Activated naive CD4-positive, alpha-beta T cell treated with Interleukin-2 at 50 U/mL for 16 hours (primary cell): Measurements from ENCODE around the gene SLC25A26.
A peak's percentile ranks its signal among the peaks of the same experiment; 100 is the strongest.

Source experiments
- DNase-seq: peaks from one replicate; pipeline ENCODE4 v3.0.0-alpha.2; 2020

Gene SLC25A26

DNA sequence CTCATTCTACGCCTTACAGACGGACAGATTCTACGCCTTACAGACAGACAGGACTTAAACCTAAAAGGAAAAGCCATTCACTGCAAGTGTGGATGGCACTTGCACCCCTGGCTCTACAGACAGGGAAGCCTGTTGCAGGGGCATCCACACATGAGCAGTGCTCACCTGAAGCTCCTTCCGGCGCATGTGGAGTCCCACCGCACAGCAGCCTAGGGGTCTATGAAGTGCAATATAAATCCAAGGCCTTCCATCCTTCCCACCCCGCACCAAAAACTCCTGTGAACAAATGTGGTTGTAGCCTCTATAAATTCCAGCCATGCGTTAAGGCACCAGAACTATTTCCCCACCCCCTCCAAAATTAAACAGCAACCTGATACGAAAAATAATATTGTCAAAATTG lies 158.8 kb downstream of the SLC25A26 start:
- no peak for DNase-seq

GRCh38 chr3:66380200-66380932 lies 159.6 kb downstream of the SLC25A26 start:
- no peak for DNase-seq

GRCh38 chr3:66381626-66382025 lies 160.8 kb downstream of the SLC25A26 start:
- DNase-seq: no peak

DNA sequence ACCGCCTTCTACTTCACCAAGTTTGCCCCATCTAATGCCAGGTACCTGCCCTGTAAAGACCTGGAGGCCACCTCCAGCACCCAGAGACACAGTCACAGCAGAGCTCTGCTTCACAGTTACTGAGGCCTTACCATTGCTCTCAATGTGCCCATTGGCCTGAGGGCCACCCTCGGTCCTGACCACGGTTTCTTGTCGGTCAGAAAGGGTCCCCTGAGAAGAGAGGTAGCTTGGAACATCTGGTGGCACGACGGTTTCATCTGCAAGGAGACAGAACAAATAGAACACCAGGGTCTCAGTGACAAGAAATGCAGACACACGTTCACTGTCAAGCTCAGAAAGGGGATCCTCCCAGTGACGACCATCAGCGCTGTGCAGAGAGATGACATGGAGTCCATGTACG lies 161.3 kb downstream of the SLC25A26 start:
- no peak for DNase-seq

GRCh38 chr3:66383023-66383422 lies 162.2 kb downstream of the SLC25A26 start:
- DNase-seq: no peak

- no peak for DNase-seq
These were observed 163.4 kb downstream of the SLC25A26 start for GRCh38 chr3:66383998-66384745.

DNA sequence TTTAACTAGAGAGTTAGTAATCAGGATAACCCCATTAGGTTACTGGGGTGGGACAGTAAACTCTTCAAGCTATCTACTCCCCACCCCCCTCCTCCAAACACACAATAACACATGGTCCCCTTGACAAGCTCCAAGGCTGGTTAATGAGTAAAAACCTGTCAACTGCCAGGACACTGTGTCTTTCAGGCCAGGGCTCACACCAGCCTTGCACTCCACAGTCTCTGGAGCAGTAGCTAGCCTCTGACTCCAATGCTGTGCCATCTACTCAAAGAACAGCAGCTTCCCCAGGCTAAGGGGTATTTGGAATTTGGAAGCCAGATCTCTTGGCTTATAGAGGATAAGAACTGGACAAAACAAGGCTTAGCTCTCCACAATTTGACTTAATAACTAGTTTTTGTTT lies 164.3 kb downstream of the SLC25A26 start:
- no peak for DNase-seq

DNA sequence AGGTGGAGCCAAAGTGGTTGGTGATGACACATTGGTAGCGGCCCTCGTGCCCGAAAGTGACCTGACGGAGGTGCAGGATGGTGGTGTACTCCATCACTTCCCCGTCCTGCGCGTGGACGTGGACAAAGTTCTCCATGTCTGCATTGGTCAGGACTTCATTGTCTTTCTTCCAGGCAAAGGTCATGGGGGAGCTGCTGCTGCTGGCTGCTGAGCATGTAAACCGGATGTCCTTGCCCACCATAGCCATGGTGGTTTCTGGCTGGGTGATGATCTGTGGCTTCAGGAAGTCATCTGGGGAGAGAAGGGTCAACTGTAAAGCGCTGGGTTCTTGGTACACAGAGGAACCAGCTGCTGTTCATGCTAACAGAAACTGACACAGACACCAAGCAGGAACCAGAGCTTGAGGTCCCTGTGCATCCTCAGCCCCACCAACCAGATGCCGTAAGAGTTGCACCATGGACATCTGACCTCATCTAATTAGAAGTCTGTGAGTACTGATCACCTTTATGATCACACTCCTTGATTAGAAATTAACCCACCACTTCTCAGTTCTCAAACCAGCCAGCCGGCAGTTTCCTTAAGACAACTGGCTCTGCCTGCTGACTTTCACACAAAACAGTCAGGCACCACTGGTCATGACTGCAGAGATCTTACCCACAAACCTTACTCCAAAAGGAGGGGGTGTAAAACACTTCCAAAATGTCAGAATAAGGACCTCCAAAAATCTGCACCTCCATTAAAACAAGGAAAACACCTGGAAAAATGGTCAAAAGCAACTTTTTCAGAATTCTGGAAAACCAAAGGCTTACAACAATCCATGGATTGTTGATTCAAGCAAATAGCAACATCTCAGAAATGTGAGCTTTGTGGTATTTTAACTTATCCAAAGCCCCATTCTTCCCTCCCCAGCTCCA lies 165.5 kb downstream of the SLC25A26 start:
- DNase-seq: no peak

GRCh38 chr3:66386925-66387650 lies 166.3 kb downstream of the SLC25A26 start:
- no peak for DNase-seq

- DNase-seq: no peak
These were observed 169.2 kb downstream of the SLC25A26 start for GRCh38 chr3:66390013-66390412.

GRCh38 chr3:66392512-66392911 lies 171.7 kb downstream of the SLC25A26 start:
- no peak for DNase-seq

DNA sequence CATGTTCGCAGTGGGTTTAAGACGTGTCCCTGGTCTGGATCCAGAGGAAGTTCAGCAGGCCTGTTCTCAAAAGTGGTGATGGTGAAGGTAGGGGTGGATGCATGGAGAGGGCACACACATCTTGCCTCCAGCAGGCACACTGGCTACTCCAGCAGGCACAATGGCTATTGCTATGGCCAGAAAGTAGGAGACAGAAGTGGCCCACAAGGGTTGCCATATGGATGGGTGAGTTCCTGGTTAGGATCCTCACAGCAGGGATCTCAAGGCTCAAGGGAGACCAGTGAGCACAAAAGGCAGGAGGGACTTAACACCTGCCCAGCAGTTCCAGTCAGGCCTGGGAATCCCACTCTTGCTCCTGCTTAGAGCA lies 172.1 kb downstream of the SLC25A26 start:
- DNase-seq: no peak

DNA sequence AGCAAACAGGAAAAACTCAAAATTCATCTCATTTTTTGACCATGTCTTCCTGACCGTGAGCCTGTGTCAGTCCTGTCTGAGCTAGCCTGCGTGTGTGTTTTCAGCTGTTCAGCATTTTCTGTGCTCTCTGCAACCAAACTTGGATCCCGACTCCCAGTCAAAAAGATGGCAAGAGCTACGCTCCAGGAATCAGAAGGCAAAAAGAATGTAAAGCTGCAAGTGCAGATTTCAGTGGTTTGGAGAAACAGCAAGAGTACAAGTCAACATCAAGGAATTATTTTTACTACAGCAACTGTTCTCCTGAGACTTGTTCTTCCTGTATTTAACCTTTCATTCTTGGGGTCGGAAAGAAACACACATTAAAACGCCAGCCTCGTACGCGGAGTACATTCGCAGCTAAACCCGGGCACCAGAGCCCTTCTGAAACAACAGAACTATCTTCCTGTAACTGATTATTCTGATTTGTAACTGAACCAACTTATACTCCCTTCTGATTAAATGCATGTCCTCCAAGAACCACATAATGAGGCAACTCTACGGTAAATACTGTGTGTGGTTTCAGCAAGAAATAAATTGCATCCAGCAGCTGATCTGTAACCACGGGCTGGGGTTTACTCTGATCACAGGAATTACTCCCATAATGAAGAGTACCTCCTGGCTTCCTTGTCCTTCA lies 172.7 kb downstream of the SLC25A26 start:
- DNase-seq: no peak

- peak; percentile 41 for DNase-seq
These were observed 173.4 kb downstream of the SLC25A26 start for GRCh38 chr3:66394019-66394752.

DNA sequence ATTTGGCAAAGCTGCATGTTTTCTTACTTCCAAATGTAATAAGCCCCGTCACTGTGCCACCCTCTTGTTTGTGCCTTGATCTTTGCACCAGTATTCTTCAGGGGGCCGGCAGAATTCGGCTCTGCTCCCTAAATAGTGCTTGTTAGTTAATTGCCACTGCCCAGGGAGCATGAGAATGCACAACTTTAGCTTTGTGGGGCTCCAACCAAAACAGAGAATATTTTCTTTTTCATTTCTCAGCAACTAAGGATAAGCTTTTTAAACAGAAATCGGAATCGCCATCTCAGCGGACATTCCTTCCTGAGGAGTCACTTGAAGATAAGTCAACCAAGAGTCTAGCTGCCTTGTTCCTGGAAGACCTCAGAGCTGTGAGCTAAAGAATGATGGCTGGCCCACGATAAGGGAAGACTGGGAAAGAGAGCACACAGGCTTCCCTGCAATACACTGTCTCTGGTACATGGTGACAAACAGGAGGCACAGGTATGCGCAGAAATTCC lies 174.0 kb downstream of the SLC25A26 start:
- no peak for DNase-seq

GRCh38 chr3:66395635-66396034 lies 174.8 kb downstream of the SLC25A26 start:
- DNase-seq: no peak

GRCh38 chr3:66396161-66396760 lies 175.5 kb downstream of the SLC25A26 start:
- DNase-seq: no peak

- DNase-seq: no peak
These were observed 176.1 kb downstream of the SLC25A26 start for GRCh38 chr3:66396888-66397287.

DNA sequence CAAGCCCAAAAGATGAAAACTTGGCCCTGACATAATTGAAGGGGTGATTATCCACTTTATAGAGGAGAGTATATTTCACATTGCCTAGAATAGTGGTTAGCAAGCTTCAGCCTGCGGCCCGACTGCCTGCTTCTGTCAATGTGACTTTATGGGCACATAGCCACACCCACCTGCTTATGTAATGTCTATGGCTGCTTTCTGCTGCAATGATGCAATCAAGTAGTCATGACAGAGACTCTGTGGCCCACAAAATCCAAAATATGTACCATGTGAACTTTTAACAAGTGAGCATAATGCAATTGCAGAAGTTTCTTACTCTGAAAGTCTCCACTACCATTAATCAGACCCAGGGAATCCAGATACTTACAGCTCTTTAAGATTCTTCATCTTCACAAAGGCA lies 176.9 kb downstream of the SLC25A26 start:
- no peak for DNase-seq

GRCh38 chr3:66398228-66399025 lies 177.6 kb downstream of the SLC25A26 start:
- DNase-seq: no peak
